HG03060 (cell line): ENCODE data around the gene THBS3.
"Not testable (repeated sequence)": the region's sequence is repeated elsewhere in the genome, so short reads cannot be mapped to it uniquely, and the experiment has no call there.

Experiments
- ATAC-seq: cut with Tn5 transposase; IDR thresholded peaks from one replicate; pipeline ENCODE4 v1.9.1; 2021; ENCODE audit warnings: low read depth, moderate number of reproducible peaks; ENCODE audit not compliant: unreplicated experiment

Gene THBS3

DNA sequence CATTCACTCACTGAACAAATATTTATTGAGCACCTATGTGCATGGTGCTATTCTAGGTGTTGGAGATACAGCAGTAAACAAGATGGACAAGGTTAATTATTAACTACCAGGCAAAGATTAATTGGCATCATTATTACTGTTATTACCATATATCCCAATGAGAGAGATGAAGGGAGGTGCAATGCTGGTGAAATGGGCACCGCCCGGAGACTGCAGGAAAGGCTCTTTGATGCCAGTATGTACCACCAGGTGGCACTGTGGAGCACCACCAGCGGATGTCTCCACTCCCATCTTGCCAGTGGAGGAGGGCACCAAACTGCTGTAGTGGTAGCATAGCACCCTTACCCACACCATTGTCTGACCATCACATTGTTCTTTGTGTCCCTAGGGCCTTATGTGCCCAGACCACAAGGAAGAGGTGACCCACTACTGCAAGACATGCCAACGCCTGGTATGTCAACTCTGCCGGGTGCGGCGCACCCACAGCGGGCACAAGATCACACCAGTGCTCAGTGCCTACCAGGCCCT, 31.1 kb downstream of the THBS3 start:
- ATAC-seq: no peak

DNA sequence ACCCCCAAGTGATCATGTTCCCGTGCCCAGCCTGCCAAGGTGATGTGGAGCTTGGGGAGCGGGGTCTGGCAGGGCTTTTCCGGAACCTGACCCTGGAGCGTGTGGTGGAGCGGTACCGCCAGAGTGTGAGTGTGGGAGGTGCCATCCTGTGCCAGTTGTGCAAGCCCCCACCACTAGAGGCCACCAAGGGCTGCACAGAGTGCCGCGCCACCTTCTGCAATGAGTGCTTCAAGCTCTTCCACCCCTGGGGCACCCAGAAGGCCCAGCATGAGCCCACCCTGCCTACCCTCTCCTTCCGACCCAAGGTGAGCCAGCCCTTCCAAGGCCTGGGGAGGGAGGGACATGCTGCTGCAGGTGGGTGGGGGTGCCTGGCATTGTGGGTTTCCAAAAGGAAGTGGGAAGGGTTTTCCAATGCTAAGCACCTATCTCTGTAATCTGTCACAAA, 31.7 kb downstream of the THBS3 start:
- ATAC-seq: no peak

DNA sequence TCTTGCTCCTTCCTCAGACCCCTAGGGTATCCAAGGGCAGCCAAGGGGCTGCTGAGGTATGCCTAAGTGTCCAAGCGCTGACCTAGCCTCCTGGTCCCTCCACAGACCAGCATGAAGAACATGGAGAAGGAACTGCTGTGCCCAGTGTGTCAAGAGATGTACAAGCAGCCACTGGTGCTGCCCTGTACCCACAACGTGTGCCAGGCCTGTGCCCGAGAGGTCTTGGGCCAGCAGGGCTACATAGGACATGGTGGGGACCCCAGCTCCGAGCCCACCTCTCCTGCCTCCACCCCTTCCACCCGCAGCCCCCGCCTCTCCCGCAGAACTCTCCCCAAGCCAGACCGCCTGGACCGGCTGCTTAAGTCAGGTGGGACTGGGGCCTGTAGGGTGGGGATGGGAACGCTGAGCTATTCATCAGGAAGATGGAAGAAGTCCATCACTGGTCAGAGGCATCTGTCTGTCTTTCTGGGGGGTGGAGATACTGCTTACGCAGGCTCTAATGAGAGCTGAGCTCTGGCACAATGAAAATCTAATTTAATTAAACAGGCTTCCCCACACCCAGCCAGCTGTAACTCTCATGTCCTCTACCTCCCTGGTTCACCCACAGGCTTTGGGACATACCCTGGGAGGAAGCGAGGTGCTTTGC, 32.3 kb downstream of the THBS3 start:
- no peak for ATAC-seq

DNA sequence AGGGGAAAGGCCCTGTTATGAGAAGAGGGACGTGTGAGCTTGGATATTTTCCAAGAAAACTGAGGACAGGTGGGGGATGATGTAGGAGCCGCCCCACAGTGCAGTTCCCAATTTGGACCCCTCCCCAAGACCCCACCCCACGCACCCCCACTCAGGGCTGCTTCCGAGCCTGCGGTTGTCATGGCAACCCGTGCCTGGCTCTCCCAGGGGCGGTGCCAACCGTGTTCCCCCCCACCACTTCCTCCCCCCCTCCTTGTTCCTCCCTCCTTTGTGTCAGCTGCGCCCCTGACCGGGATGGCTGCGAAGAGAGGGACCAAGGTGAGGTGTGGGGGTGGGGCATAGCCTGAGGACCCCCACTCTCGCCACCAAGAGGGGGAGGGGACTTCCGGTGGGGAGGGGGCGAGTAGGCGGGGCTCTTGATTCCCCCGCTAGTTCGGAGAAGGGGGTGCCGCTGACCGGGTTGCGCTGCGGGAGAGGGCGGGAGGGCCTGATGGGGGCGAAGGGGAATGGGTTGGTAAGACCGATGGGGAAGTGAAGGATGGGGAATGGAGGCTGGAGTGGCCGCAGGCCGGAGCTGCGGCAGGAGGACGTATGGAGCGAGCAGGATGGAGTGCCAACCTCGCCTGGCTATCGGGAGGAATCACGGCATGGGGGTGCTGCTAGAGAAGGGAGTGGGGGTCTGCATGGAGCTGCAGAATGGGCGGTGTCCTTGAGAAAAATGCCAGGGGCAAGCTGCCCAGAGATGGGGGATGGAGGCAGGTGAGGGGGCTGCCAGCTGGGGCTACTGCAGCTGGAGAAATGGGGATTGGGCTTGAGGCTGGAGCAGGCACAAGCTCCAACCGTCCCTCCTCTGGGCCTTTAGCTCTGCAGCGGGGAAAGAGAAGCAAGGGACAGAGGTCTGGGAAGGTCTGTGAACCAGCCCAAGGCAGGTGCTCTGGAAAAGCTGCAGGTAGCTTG, 33.1 kb downstream of the THBS3 start:
- ATAC-seq: no peak

DNA sequence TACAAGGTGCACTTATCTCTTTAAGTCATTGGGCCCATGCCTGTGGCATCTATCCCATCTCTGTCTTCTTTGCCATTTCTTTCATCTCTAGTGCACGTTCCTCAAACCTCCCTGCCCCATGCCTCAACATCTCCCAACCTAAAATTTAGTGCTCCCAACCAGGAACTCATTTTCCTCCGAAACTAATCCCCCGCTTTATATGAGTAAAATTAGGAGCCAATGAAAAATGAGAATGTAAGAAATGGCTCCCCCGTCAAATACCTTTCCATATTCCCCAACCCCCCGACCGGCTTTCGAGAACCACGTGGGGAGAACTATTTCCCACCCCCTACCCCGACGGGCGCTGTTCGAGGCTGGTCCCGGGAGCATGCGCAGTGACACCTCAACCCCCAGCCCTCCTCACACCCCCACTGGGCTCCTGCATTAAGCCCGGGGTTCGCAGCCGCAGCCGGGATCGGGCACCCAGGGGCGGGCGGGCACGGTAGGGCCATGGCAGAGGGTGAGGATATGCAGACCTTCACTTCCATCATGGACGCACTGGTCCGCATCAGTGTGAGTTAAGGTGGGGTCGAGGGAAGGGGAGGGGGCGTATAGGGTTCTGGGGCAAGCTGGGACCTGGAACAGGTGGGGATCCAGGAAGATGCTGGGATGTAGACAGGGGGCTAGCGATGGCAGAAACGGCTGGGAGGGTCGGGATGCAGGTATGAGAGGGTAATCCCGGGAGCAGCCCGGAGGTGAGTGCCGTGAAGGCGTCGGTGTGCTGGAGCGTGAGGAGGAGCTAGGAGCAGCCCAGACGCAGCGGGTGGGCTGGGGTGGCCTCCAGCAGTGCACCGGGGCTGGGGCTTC, 34.0 kb downstream of the THBS3 start, which contains the start of gene TRIM46:
Gene TRIM46, plus strand, starts transcription at position 372 of the 846 bp plus-strand sequence. Its CDS starts 118 bp downstream, at position 490.
- no peak for ATAC-seq

DNA sequence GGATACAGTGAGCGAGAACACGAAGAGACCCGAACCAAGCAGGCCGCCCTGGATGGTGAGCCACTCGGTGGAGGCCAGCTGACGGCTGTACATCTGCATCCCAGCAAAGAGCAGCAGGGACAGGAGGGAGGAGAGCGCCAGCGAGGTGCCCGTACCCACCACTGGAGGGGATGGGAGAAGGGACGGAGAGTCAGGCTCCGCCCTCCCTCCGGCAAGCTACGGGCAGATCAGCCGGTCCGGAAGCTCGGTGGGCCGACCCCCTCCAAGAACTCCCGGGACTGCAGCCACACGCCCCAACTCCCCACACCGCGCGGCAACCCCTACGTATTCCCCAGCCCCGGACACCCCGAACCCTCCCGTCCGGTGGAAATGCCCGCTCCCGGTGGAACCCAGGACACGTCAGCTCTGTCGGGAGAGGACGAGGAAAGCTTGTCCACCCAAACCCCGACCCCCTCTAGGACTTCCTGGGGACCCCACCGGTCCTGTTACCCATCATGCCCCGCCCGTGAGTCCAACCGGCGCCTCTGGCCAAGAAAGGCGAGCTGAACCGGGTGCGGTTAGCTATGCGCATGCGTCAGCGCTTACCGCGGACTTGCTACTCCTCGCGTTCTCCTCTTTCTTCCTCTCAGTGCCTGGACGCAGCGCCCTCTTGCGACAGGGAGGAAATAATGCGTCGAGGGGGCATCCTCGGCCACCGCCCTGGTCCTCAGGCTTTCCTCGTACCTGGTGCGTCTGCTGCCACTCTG, 34.8 kb downstream of the THBS3 start, which contains the start of gene KRTCAP2:
Gene KRTCAP2, minus strand, starts transcription at position 573 of the 746 bp plus-strand sequence. Its CDS starts 80 bp downstream, at position 493.
- peak; percentile 44 for ATAC-seq

DNA sequence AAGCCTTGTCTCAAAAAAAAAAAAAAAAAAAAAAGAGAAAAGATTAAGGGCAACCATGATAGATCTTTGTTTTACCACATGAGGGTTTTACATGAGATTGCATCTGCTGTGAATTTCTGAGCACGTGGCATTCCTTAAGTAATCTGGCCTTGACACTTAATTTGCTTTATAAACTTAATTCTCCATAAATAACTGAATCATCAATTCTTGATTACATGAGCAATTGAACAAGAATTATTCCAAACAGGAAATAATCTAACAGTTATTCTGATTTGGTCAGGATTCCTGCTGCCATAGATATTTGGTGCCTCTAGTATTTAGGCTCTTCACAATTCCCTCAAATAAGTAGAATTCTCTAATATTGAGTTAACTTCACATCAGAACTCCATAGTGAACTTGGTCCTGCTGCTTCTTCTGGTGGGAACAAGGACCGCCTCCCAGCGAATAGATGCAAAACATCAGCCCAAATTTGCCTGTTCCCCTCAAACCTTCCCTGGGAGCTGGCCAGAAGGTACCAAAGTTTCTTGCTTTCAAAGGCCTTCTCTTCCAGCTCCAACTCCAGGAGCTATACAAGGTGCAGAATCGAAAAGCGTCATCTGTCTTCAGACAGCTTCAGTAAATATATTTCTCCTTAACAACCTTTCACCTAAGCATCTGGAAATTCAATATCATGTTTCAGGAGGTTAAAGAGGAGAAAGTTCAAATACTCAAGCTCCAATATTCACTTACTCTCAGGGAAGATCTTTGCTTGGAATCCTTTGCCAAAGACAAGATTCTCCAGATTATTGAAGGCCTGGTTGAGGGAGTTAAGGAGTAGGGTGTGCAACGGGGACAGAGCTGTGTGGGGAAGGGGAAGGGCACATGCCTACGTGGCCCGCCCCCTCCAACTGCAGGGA, 35.6 kb downstream of the THBS3 start:
- ATAC-seq: peak; percentile 7

DNA sequence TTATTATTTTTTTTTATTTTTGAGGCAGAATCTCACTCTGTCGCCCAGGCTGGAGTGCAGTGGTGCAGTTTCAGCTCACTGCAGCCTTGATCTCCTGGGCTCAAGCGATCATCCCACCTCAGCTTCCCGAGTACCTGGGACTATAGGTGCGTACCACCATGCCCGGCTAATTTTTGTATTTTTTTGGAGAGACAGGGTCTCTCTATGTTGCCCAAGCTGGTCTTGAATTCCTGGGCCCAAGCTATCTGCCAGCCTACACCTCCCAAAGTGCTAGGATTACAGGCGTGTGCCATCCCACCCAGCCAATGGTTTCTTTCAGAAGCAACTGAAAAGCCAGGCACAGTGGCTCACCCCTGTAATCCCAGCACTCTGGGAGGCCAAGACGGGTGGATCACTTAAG, 36.9 kb downstream of the THBS3 start:
- ATAC-seq: no peak

DNA sequence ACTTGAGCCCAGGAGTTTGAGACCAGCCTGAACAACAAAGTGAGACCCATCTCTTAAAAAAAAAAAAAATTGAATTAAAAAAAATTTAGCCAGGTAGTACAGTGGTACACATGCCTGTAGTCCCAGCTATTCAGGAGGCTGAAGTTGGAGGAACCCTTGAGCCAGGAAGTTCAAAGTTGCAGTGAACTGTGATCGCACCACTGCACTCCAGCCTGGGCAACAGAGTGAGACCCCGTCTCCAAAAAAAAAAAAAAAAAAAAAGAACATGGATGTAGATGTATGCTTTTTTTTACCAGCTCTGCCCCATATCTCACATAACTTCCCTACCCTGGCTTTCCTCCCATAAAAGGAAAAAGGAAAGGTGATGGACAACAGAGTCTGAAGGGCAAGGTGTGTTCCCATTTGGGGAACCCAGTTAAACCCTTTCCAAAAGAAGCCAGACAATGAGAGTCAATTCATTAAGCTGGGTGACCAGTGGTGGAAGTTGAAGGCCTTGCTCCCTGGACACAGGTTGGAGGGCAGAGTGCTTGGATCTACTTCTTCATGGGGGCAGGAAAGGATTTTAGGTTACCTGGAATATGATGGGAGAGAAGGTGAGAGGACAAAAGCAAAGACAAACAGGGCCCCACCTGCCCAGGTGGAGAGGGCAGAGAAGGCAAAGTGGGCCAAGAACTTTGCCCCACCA, 37.5 kb downstream of the THBS3 start:
- no peak for ATAC-seq

DNA sequence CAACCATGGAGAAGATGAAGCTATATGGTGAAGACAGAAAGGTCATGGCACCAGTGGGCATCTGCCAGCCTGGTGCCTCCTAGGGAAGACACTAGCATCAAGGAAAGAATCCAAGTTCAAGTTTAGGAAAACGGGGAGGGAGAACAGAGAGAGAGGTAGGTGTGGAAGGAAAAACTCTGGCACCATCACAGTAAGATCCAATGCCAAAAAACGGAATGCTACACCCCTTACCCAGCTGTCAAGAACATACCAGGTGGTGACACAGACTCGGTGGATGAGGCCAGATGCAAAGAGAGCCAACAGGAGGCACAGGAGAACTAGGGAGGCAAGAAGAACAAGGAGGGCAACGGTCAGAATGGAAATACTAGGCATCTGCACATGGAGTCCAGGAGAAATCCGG, 38.2 kb downstream of the THBS3 start:
- ATAC-seq: no peak

DNA sequence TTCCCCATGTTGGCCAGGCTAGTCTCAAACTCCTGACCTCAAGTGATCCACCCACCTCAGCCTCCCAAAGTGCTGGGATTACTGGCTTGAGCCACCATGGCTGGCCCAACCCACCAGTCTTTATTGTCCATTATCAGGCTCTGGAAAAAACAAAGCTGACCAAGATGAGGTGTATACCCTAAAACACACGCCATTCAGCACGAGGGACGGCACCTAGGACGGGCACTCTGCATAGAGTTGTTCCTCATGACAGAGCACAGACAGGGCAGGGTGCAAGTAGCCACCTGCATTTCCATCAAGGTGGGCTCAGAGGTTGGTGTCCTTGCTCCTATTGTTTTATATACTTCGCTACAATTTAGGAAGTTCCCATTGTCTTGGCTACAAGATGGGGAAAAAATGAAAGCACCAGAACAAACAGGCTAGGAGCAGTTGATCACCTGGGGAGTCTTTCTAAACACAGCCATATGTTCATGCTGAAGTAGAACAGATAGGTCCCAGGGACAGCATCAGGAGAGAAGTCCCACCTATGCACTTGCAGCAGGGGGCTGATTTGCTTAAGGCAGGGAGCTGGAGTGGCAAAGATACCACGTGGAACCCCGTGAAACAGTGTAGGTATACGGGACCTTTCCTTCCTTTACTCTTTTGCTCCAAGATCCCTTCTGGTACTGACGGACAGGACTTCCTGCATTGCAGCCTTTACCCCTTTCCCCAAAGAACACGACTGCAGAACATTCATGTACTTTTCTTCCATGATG, 39.1 kb downstream of the THBS3 start:
- no peak for ATAC-seq

DNA sequence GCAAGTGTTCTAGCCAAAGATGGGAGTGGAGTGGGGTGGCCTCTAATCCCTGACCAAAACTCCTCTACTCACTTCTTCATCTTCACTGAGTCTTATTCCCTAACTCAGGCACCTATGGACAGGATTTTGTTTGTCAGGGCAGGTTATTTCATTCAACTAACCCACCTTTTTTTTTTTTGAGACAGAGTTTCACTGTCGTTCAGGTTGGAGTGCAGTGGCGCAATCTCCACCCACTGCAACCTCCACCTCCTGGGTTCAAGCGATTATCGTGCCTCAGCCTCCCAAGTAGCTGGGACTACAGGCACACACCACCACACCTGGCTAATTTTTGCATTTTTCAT, 39.6 kb downstream of the THBS3 start:
- ATAC-seq: not testable (repeated sequence)

DNA sequence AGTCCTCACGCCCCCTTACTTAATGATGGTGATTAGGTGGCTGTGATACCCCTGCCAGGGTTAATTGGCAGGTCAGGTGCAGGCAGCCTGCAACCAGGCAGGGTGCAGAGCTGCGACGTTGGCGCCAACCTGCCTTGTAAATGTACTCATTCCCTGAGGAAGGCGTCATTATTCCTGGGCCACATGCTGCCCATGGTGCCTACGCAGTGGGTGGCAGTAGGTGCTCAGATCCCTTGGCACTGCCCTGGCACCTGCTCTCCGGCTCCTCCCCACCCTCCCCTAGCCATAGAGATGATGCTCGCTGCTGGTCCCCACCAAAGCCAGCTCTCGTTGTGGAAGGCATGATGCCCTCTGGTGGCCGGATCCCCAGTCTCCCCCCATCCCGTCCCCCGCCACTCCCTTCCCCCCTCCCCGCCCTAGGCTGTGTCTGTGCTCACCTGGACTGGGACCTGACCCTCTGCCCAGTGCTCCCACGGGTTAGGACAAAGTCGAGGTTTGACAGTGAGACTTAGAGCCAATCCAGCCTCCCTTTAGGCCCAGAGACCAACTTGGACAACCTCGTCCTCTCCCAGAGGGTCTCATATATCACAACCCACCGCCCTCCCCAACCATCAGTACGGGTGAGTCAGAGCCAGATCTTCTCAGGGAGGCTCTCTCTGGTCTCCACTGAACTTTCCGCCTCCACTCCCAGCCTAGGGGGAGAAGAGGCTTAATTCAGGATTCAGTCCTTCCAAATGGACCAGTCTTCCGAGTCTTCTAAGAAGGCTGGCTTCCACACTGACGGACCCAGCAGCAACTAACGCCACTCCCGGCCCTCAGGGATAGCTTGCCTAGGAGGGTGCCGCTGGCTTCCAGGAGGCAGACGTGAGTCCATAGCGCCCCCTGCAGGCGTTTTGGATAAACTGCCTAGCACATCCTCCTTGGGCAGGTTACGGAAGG, 40.3 kb downstream of the THBS3 start:
- no peak for ATAC-seq

DNA sequence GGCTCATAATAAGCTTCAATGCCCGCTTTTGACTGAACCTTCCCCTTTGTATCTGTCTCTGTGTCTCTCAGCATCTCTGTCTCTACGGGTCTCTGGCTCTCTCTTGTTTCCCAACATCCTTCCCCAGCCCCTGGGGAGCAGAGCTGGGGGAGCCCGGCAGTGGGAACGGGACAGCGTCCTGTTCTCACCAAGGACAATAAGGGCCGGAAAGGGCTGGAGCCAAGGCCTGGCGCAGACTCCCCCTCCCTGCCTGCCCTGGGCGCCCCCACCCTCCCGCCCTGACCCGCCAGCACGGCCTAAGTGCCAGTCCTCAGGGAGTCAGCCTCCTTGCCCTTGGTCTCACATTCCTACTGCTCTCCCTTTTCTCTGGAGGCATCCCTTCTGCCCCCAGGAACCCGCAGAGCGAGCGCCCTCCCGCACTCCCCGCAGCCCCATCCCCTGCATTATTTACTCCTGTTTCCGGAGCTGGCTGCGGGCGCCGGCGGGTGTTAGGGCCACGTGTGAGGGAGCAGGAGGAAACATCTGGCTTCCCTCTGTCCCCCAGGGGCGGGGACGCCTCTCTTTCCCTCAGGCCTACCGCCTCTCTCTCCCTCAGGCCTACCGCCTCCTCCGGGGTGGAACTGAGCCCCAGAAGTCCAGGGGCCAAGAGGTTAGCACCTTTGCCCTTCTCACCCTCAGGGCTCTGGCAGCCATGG, 41.1 kb downstream of the THBS3 start:
- ATAC-seq: no peak

DNA sequence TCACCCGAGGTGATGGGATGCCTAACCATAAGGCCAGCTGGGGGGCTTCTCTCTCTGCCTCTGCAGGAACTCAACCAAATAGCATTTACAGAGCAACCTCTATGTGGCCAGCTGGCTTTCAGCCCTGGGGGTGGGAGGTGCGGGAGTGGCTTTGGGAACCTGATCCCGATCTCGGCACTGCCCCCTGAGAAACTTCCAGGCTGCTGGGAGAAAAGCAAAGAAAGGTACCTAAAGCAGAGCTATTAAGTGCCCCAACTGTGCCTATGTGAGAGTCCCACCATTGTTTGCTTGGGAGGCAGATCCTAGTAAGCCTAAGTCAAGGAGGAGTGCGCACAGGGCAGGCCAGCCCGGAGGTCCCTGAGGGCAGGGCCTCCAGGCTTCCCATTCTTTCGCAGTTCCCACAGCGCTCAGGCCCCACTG, 41.6 kb downstream of the THBS3 start:
- ATAC-seq: no peak

DNA sequence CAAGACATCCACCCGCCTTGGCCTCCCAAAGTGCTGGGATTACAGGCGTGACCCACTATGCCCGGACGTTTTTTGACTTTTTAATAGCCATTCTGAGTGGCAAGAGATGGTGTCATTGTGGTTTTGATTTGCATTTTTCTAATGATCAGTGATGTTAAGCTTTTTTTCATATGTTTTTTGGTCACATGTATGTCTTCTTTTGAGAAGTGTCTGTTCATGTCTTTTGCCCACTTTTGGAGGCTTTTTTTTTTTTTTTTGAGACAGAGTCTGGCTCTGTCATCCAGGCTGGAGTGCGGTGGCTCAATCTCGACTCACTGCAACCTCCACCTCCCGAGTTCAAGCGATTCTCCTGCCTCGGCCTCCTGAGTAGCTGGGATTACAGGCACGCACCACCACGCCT, 43.1 kb downstream of the THBS3 start:
- ATAC-seq: not testable (repeated sequence)
